Measurements from ENCODE around the gene DIP2A. TPM values are rescaled to one million over a fixed set of nuclear protein-coding genes. Genes with fewer than 3 reads are reported as not detected.

Gene DIP2A
- total and polyA plus RNA-seq, 2 of the 8 experiments (the other 6 are each of a cell fraction or from before 2014, with no cell fraction given) = 16.0 to 27.1 TPM

DNA sequence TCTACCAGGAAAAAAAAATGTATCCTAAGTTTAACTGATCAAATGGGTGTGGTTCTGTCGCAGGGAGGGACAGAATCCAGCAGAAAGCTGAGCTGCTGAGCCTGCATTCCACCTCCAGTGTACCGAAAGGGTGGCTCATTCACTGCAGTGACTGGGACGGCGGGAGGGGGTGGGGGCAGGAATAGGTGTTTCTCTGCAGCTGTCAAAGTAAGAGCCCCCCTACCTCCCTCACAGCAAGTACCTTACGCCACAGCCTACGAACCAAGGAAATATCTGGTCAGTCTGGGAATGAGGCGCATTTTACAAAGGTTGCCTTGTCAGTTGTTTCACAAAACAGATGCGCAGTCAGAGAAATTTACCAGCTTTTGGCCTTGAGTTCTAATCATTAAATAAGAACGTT lies 144.5 kb downstream of the DIP2A start (continued):
- no peak for TF ChIP-seq CHD7 (IDR thresholded peaks at IDR 0.05; ENCODE audit: insufficient replicate concordance, low read length)
- TF ChIP-seq SAP30 (IDR thresholded peaks at IDR 0.05; ENCODE audit: insufficient read depth, insufficient replicate concordance, low read length) = no peak
